H9 (cell line): ENCODE results near the gene PHEX. TPM values are rescaled to one million over a fixed set of nuclear protein-coding genes. Genes with fewer than 3 reads are reported as not detected.

Experiments used
- DNase-seq: peaks from one replicate; pipeline ENCODE4 v3.0.0-alpha.2; 2017
- H2AFZ ChIP-seq: one replicate; pipeline ENCODE4 v1.6.1; 2013; ENCODE audit warnings: mild to moderate bottlenecking, low read length, control low read depth, moderate library complexity
- H2AK5ac ChIP-seq: 2 replicates; pipeline ENCODE4 v1.6.1; 2013; ENCODE audit warnings: low read length, control low read depth, mixed read lengths; ENCODE audit not compliant: insufficient read length
- H2BK120ac ChIP-seq: one replicate; pipeline ENCODE4 v1.6.1; 2013; ENCODE audit warnings: low read depth, mild to moderate bottlenecking, low read length, control low read depth, inconsistent platforms; ENCODE audit not compliant: poor library complexity, severe bottlenecking
- H2BK12ac ChIP-seq: 2 replicates; pipeline ENCODE4 v1.6.1; 2013; ENCODE audit warnings: low read length, control low read depth, mixed read lengths, low read depth; ENCODE audit not compliant: insufficient read length
- H2BK15ac ChIP-seq: 2 replicates; pipeline ENCODE4 v1.6.1; 2013; ENCODE audit warnings: low read depth, low read length, control low read depth
- H2BK20ac ChIP-seq: one replicate; pipeline ENCODE4 v1.6.1; 2013; ENCODE audit warnings: low read depth, mild to moderate bottlenecking, low read length, control low read depth, inconsistent platforms; ENCODE audit not compliant: poor library complexity, severe bottlenecking
- H2BK5ac ChIP-seq: 2 replicates; pipeline ENCODE4 v1.6.1; 2013; ENCODE audit warnings: low read length, control low read depth, mixed read lengths; ENCODE audit not compliant: insufficient read length
- H3K14ac ChIP-seq: 2 replicates; pipeline ENCODE4 v1.6.1; 2013; ENCODE audit warnings: low read length, control low read depth; ENCODE audit not compliant: insufficient read depth
- H3K18ac ChIP-seq: 2 replicates; pipeline ENCODE4 v1.6.1; 2013; ENCODE audit warnings: low read depth, mild to moderate bottlenecking, mixed read lengths, low read length, control low read depth; ENCODE audit not compliant: insufficient read length
- H3K23ac ChIP-seq: 2 replicates; pipeline ENCODE4 v1.6.1; 2013; ENCODE audit warnings: low read length, control low read depth, mixed read lengths, low read depth; ENCODE audit not compliant: insufficient read length
- H3K23me2 ChIP-seq: 2 replicates; pipeline ENCODE4 v1.6.1; 2013; ENCODE audit warnings: low read depth, mild to moderate bottlenecking, mixed read lengths, low read length, control low read depth; ENCODE audit not compliant: insufficient read length, poor library complexity, severe bottlenecking
- H3K27ac ChIP-seq: 2 replicates; pipeline ENCODE4 v1.5.1; 2013; ENCODE audit warnings: low read length, control low read depth, mixed read lengths, low read depth; ENCODE audit not compliant: insufficient read length
- H3K27me3 ChIP-seq: 2 replicates; pipeline ENCODE4 v1.6.1; 2013; ENCODE audit warnings: low read length, control low read depth, inconsistent platforms; ENCODE audit not compliant: insufficient read depth
- H3K4ac ChIP-seq: 2 replicates; pipeline ENCODE4 v1.6.1; 2013; ENCODE audit warnings: low read depth, mild to moderate bottlenecking, control low read depth, inconsistent platforms, low read length, moderate library complexity
- H3K4me1 ChIP-seq: 2 replicates; pipeline ENCODE4 v1.6.1; 2013; ENCODE audit warnings: low read length, control low read depth, inconsistent platforms; ENCODE audit not compliant: insufficient read depth
- H3K4me2 ChIP-seq: 2 replicates; pipeline ENCODE4 v1.6.1; 2013; ENCODE audit warnings: low read length, control low read depth, mixed read lengths; ENCODE audit not compliant: insufficient read length, insufficient read depth
- H3K56ac ChIP-seq: 2 replicates; pipeline ENCODE4 v1.6.1; 2013; ENCODE audit warnings: low read depth, mild to moderate bottlenecking, mixed read lengths, low read length, control low read depth; ENCODE audit not compliant: insufficient read length
- H3K79me1 ChIP-seq: 2 replicates; pipeline ENCODE4 v1.6.1; 2013; ENCODE audit warnings: low read depth, mild to moderate bottlenecking, moderate library complexity, low read length, control low read depth, inconsistent platforms; ENCODE audit not compliant: insufficient read depth, poor library complexity, severe bottlenecking
- H3K79me2 ChIP-seq: 2 replicates; pipeline ENCODE4 v1.6.1; 2013; ENCODE audit warnings: low read length, control low read depth, inconsistent platforms; ENCODE audit not compliant: insufficient read depth
- H3K9ac ChIP-seq: 2 replicates; pipeline ENCODE4 v1.6.1; 2013; ENCODE audit warnings: low read length, control low read depth, mixed read lengths; ENCODE audit not compliant: insufficient read length; ENCODE audit errors: extremely low read depth
- H3K9me3 ChIP-seq: one replicate; pipeline ENCODE4 v1.6.1; 2013; ENCODE audit warnings: low read depth, low read length, inconsistent platforms; ENCODE audit not compliant: control insufficient read depth
- H3T11ph ChIP-seq: one replicate; pipeline ENCODE4 v1.6.1; 2013; ENCODE audit warnings: mild to moderate bottlenecking, low read length, control low read depth, inconsistent platforms
- H4K20me1 ChIP-seq: one replicate; pipeline ENCODE4 v1.6.1; 2013; ENCODE audit not compliant: control insufficient read depth, insufficient read length, insufficient read depth
- H4K5ac ChIP-seq: 2 replicates; pipeline ENCODE4 v1.6.1; 2013; ENCODE audit warnings: low read depth, mild to moderate bottlenecking, mixed read lengths, low read length, control low read depth; ENCODE audit not compliant: insufficient read length
- H4K8ac ChIP-seq: replicated peaks from 2 replicates; pipeline ENCODE4 v1.6.1; 2013; ENCODE audit warnings: low read length, control low read depth, mixed read lengths, low read depth; ENCODE audit not compliant: insufficient read length
- H4K91ac ChIP-seq: 2 replicates; pipeline ENCODE4 v1.6.1; 2013; ENCODE audit warnings: low read depth, mild to moderate bottlenecking, moderate library complexity, mixed read lengths, low read length, control low read depth; ENCODE audit not compliant: insufficient read length
- H3K27ac Mint-ChIP-seq, 3 experiments: 2 replicates in 2 of 3; 3 replicates in 1 of 3; pipeline ENCODE4 v1.8.0; 2020 to 2021; ENCODE audit warnings: mixed read lengths in 3 of 3, mild to moderate bottlenecking in 1 of 3, moderate library complexity in 1 of 3
- H3K27me3 Mint-ChIP-seq: 2 replicates; pipeline ENCODE4 v1.8.0; 2021; ENCODE audit warnings: low read depth, mild to moderate bottlenecking, moderate library complexity, mixed read lengths
- H3K36me3 Mint-ChIP-seq, 3 experiments: 2 replicates in 2 of 3; 3 replicates in 1 of 3; pipeline ENCODE4 v1.8.0; 2020 to 2021; ENCODE audit warnings: low read depth in 3 of 3, mixed read lengths in 3 of 3; ENCODE audit not compliant: insufficient read depth in 1 of 3
- H3K4me1 Mint-ChIP-seq, 2 experiments: 2 replicates each; pipeline ENCODE4 v1.8.0; 2020; ENCODE audit warnings: mixed read lengths in 2 of 2
- H3K4me3 Mint-ChIP-seq, 2 experiments: 2 replicates in 1 of 2; 3 replicates in 1 of 2; pipeline ENCODE4 v1.8.0; 2020 to 2021; ENCODE audit warnings: mild to moderate bottlenecking in 2 of 2, mixed read lengths in 2 of 2, moderate library complexity in 1 of 2
- H3K9me3 Mint-ChIP-seq, 2 experiments: 2 replicates in 1 of 2; 3 replicates in 1 of 2; pipeline ENCODE4 v1.8.0; 2020; ENCODE audit warnings: mild to moderate bottlenecking in 2 of 2, mixed read lengths in 2 of 2, moderate library complexity in 1 of 2
- CTCF ChIP-seq: fragments of 200-600 bp; sonication (generic); conservative IDR thresholded peaks from 3 replicates; pipeline ENCODE4 v1.8.0; 2021; ENCODE audit warnings: antibody characterized with exemption, mild to moderate bottlenecking
- WGBS: extraction: QIAGEN DNeasy Blood & Tissue Kit; methylation state at CpG from one replicate; pipeline ENCODE4 v1.1.7; 2013; ENCODE audit warnings: missing lambda C conversion rate, low lambda C conversion rate, mixed read lengths; ENCODE audit not compliant: insufficient read length; ENCODE audit errors: extremely low coverage; 5-methylcytosine and 5-hydroxymethylcytosine counted together
- total RNA-seq: library from RNA; stranded (reverse); gene quantifications from 2 replicates; pipeline ENCODE4 v1.2.1, GENCODE V29; 2021

The PHEX gene
- total RNA-seq, 1 experiment from 2014 or later, result 0.11 TPM

- H4K20me1 ChIP-seq, result no peaks in the 10 kb centered on the region
- H4K91ac ChIP-seq, result no peak overlapping the region
- Mint-ChIP-seq H3K36me3 (no peaks in the 10 kb centered on the region), H3K4me3 (no peak overlapping the region), H3K27ac (no peak overlapping the region; a peak in 1 of 7 replicates), H3K9me3 (peaks cover 0 to 32% of the 10 kb centered on the region in 2 experiments; a peak in 4 of 5 replicates), H3K27me3 (no peaks in the 10 kb centered on the region), H3K4me1 (peaks cover 7% of the 10 kb centered on the region in 2 experiments)
- H3K4ac ChIP-seq, result no peak overlapping the region
- no peak overlapping the region for H2BK5ac ChIP-seq
- H3K27me3 ChIP-seq, result no peaks in the 10 kb centered on the region
- no peak overlapping the region for H3K56ac ChIP-seq
- H2BK15ac ChIP-seq, result no peak overlapping the region
- H3K23me2 ChIP-seq, result no peaks in the 10 kb centered on the region
- H3K79me1 ChIP-seq, result no peaks in the 10 kb centered on the region
- H3K18ac ChIP-seq, result no peak overlapping the region
- no peak overlapping the region for H2BK20ac ChIP-seq
- H2AK5ac ChIP-seq, result no peak overlapping the region
- H3K9me3 ChIP-seq, result no peaks in the 10 kb centered on the region
- H3K4me1 ChIP-seq, result no peaks in the 10 kb centered on the region; the same call in 1 of the 2 replicates
- WGBS, result no CpG with 5 or more reads among the region's 6 CpGs
- no peak overlapping the region for H3K23ac ChIP-seq
- H3K79me2 ChIP-seq, result no peaks in the 10 kb centered on the region
- DNase-seq, result no peak
- H3K9ac ChIP-seq, result no peak overlapping the region
- H2BK12ac ChIP-seq, result no peak overlapping the region
- H4K8ac ChIP-seq, result no peak overlapping the region
- no peak overlapping the region for H3K27ac ChIP-seq
- no peak overlapping the region for H4K5ac ChIP-seq
- H3T11ph ChIP-seq, result no peak overlapping the region
- no peak overlapping the region for H2AFZ ChIP-seq
- no peak overlapping the region for H3K4me2 ChIP-seq
- H2BK120ac ChIP-seq, result no peak overlapping the region
- H3K14ac ChIP-seq, result no peak overlapping the region
- no peak for TF ChIP-seq CTCF
Observed at GRCh38 chrX:22060415-22061280, 28.5 kb downstream of the PHEX start.
